ENCODE measurements around the gene ELL. TPM values are rescaled to one million over a fixed set of nuclear protein-coding genes. Genes with fewer than 3 reads are reported as not detected.

The ELL gene
- total and polyA plus RNA-seq, 9 of the 15 experiments (the other 6 are each of a cell fraction or from before 2014, with no cell fraction given): 0.24 to 22.5 (median 4.1) TPM

DNA sequence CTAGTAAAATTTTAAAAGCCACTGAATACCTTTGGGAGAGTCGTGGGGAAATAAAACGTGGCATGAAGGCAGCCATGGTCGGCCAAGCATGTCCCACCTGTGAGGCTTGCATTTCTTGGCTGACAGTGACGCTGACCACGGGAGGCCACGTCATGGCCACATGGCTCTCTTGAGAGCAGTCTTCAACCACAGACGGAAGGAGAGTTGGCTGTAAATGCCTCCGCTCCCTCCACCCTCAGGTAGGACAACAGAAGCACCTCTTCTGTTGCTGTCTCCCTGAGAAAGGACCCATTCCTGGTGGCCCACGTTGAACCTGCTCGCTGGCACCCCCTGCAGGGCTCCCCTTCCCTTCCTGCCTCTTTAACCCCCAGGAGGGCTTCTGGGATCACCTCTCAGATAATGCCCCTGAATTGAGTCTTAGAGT lies 113.8 kb downstream of the ELL start (continued):
- TF ChIP-seq, protein P1, sequence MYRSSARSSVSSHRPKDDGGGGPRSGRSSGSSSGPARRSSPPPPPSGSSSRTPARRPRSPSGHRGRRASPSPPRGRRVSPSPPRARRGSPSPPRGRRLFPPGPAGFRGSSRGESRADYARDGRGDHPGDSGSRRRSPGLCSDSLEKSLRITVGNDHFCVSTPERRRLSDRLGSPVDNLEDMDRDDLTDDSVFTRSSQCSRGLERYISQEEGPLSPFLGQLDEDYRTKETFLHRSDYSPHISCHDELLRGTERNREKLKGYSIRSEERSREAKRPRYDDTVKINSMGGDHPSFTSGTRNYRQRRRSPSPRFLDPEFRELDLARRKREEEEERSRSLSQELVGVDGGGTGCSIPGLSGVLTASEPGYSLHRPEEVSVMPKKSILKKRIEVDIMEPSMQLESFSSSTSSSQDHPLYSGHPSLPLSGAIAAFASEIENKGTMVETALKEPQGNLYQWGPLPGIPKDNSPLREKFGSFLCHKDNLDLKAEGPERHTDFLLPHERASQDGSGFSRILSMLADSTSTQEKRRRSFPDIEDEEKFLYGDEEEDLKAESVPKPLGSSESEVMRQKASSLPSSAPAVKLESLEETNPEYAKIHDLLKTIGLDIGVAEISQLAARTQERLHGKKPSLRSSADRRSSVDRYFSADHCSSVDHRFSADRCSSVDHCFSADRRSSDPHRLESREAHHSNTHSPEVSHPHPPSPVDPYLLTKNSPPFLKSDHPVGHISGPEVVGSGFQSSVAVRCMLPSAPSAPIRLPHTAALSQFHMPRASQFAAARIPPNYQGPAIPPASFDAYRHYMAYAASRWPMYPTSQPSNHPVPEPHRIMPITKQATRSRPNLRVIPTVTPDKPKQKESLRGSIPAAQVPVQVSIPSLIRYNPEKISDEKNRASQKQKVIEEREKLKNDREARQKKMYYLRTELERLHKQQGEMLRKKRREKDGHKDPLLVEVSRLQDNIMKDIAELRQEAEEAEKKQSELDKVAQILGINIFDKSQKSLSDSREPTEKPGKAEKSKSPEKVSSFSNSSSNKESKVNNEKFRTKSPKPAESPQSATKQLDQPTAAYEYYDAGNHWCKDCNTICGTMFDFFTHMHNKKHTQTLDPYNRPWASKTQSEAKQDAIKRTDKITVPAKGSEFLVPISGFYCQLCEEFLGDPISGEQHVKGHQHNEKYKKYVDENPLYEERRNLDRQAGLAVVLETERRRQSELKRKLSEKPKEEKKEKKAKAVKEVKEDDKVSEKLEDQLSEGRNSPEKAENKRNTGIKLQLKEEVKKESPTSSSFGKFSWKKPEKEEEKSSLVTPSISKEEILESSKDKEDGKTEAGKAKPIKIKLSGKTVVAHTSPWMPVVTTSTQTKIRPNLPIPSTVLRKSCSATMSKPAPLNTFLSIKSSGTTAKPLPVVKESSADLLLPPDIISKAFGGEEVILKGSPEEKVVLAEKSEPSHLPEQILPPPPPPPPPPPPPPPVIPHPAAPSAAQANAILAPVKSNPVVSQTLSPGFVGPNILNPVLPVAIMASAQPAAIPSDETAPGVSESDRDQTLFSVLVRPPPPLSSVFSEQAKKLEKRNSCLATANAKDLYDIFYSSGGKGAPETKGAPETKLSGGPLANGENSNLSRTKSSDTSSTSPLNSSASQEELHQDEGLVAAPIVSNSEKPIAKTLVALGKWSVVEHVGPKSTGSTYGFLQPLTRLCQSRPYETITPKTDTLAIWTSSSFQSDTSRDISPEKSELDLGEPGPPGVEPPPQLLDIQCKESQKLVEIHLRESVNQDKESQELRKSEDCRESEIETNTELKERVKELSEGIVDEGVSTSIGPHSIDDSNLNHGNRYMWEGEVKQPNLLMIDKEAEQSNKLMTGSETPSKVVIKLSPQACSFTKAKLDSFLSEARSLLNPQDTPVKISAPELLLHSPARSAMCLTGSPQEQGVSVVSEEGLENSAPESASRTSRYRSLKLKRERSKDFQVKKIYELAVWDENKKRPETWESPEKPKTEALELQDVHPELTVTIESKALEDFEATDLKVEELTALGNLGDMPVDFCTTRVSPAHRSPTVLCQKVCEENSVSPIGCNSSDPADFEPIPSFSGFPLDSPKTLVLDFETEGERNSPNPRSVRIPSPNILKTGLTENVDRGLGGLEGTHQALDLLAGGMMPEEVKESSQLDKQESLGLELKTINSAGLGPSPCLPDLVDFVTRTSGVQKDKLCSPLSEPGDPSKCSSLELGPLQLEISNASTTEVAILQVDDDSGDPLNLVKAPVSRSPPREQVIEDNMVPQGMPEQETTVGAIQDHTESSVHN (IDR thresholded peaks at IDR 0.05; ENCODE audit: borderline replicate concordance in 1 of 2, low read depth in 1 of 2): no peak
- TF ChIP-seq NFRKB (IDR thresholded peaks at IDR 0.05; ENCODE audit: low read depth) (no peak), ZNF184 (CRISPR knock-in tag; IDR thresholded peaks at IDR 0.05) (no peak), ZNF23 (CRISPR knock-in tag; IDR thresholded peaks at IDR 0.05) (no peak), THRB (CRISPR knock-in tag; conservative IDR thresholded peaks at IDR 0.05) (no peak), CXXC5 (CRISPR knock-in tag; IDR thresholded peaks at IDR 0.05) (no peak; the same call in 1 of the 2 replicates), CREB1 (IDR thresholded peaks at IDR 0.05) (peak; percentile 23; the same call in 1 of the 2 replicates), CREB1 (CRISPR knock-in tag; IDR thresholded peaks at IDR 0.05) (no peak), PRPF4 (IDR thresholded peaks at IDR 0.05; ENCODE audit: insufficient read depth, low read depth, low read length, poor library complexity, severe bottlenecking) (no peak), CC2D1A (IDR thresholded peaks at IDR 0.05) (peak; percentile 34; the same call in 1 of the 2 replicates), HLTF (IDR thresholded peaks at IDR 0.05) (no peak), RBFOX2 (IDR thresholded peaks at IDR 0.05; ENCODE audit: low read depth, low read length) (no peak), ADNP (tag; IDR thresholded peaks at IDR 0.05) (no peak), ZNF785 (CRISPR knock-in tag; IDR thresholded peaks at IDR 0.05) (no peak), ZNF133 (CRISPR knock-in tag; IDR thresholded peaks at IDR 0.05) (no peak), CREM (IDR thresholded peaks at IDR 0.05; ENCODE audit: low read depth) (0 out of 2 replicates have a peak, but pooled peaks have one; percentile 36), ZNF668 (CRISPR knock-in tag; IDR thresholded peaks at IDR 0.05) (no peak), ATF7 (IDR thresholded peaks at IDR 0.05) (0 out of 2 replicates have a peak, but pooled peaks have one; percentile 20)
- TF ChIP-seq, protein P2, sequence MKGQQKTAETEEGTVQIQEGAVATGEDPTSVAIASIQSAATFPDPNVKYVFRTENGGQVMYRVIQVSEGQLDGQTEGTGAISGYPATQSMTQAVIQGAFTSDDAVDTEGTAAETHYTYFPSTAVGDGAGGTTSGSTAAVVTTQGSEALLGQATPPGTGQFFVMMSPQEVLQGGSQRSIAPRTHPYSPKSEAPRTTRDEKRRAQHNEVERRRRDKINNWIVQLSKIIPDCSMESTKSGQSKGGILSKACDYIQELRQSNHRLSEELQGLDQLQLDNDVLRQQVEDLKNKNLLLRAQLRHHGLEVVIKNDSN (CRISPR knock-in tag; IDR thresholded peaks at IDR 0.05): 0 out of 2 replicates have a peak, but pooled peaks have one; percentile 7
